Activated CD4-positive, alpha-beta T cell treated with anti-CD3 and anti-CD28 coated beads, Interleukin-10, Interleukin-2, amounts not matched to agents 100 ng/mL and 50 ng/mL, durations not matched to agents 16 hours and 8 hours (primary cell): ENCODE measurements around the gene TMEM129.
A peak's percentile ranks its signal among the peaks of the same experiment; 100 is the strongest.
"Not testable (repeated sequence)": the region's sequence is repeated elsewhere in the genome, so short reads cannot be mapped to it uniquely, and the experiment has no call there.

Experiments
- DNase-seq: peaks from one replicate; pipeline ENCODE4 v3.0.0-alpha.2; 2020

TMEM129 gene

DNA sequence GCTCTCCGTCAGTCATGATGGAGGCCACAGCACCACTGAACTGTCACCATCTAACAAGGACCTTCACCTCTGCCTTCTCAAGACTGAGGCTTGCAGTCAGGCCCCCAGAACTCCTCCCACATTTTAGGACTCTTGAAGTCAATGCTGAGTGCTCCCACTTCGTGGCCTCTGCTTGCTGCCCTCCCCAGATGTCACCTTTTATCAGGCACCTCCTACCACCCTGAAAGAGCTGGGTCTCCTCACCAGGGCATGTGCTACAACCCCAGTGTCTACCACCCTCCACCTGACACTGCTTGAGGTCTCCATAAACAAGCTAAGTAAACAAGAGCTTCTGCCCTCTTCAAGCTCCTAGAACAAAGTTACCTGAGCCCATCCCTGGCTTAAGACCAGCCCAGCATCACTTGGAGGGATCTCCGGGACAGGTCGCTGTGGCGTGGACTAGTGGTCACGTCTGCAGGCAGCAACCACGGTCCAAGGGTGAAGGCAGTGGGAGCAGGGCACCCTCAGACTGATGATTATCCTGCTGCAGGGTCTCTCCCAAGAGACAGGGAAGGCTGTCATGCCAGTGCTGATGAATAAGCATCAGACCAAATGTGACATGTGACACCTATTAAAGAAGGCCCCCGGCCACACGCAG is 29.3 kb downstream of the TMEM129 start:
- no peak for DNase-seq

- no peak for DNase-seq
These were observed 30.4 kb downstream of the TMEM129 start for GRCh38 chr4:1690698-1691097.

GRCh38 chr4:1686440-1687036 is 34.6 kb downstream of the TMEM129 start:
- no peak for DNase-seq

DNA sequence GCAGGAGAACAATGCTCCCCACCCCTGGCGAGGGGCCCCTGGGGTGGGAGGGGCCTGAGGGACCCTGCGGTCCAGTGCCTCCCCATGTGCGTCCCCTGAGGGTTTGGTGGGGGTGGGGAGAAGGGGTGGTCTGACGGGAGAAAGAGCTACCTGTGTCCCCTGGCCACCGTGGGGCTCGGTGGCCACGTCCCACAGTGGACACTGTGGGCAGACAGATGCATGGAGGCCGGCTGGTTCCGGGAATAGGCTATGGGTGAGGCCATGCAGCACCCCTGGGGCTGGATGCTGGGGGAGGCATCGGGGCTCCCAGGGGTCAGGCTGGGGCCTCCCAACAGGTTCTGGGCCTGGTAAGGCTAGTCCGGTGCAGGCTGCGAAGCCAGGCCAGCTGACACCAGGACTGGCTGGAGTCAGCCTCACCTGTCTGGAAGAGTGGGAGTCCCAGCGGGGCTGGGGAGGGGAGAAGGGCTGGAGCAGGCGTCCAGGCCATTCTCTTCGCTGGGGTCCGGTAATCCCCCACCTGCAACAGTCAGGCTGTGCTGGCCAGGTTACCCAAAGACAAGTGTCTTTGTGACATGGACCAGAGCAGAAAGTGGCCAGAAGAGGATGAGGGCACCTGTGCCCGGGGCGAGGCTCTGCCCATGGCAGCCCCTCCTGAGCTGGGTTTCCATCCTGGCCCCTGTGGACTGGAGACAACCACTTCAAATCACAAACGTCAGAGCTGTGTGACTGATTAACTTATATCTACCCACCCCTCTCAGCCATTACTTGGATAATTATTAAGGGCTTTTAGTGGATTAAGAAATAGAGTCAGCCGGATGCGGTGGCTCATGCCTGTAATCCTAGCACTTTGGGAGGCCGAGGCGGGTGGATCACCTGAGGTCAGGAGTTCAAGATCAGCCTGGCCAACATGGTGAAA is 35.6 kb downstream of the TMEM129 start:
- DNase-seq: no peak

DNA sequence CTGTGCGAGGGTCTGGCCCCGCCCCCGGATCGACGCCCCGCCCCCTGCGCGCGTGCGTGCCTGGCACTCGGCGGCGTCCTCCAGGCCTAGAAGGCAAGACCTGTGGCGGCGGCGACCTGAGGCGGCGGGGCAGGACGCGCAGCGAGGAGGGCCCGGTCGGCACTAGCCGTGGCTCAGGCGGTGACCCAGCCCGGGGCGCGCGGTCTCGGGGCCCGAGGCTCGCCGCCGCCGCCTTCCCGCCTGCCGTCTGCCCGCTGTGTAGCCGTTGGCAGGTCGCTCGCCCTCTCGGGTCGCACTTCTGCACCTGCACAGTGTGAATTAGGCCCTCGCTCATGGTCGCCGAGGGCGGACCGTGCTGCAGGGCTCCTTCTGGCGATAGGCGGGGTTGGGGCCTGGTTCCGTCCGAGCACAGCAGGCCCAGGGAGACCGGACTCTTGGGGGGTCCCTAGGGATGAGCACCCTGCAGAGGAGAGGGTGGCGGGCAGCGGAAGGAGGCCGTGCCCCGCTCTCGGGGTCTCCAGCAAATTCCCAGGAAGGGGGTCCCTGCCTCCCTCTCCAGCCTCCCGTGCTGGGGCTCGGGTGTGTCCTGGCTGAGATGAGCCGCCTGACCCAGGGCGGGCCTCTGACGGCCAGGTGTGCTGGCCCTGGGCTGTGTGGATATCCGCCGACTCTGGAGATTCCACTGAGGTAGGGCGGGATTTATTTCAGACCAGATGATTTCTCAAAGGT is 36.5 kb downstream of the TMEM129 start:
- no peak for DNase-seq

- DNase-seq: peak; percentile 96
These were observed 37.2 kb downstream of the TMEM129 start, which contains the start of gene FAM53A for GRCh38 chr4:1683736-1684505. Gene FAM53A, minus strand, starts transcription at chr4:1684313. Its CDS starts 15,572 bp downstream, at chr4:1668741.

DNA sequence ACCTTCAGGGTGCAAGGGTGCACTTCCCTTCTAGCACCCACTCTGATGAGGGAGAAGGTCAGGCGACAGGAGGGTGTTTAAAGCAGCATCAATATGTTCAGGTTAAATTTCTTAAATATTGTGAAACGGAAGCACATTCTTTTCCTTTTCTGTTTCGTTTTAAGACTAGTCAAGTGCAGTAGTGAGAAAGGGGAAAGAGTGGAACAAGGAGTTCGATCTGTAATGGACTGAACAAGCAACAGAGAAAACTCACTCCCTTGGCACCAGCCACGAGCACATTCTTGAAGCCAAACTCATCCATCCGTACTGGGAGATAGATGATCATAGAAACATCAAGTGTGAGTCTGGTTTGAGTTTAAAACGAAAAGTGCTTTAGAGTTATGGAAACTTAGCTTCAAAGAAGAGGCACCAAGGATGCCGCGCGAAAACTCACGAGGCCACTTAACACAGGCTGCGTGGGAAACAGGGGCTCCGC is 37.8 kb downstream of the TMEM129 start:
- no peak for DNase-seq

DNA sequence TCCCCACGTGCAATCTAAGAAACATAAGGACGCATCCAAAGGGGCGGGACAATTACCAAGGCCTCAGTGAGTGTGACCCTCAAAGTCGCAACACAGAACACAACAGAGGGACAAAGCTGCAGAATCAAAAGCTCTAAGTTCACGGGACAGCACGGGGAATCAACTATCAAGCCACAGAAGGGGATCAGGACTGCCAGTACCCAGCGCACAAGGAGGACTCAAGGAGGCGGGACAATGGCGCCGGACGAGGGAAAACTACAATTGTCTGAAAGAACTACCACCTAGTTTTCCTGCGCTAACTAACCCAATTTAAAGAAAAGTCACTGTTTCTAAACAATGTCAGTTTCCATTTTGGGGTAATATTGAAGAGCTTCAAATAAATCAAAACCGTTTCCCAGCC is 38.3 kb downstream of the TMEM129 start:
- no peak for DNase-seq

- DNase-seq: no peak
These were observed 42.9 kb downstream of the TMEM129 start for GRCh38 chr4:1678244-1678643.

GRCh38 chr4:1676605-1677525 is 44.3 kb downstream of the TMEM129 start:
- no peak for DNase-seq

GRCh38 chr4:1675802-1676137 is 45.4 kb downstream of the TMEM129 start:
- no peak for DNase-seq

DNA sequence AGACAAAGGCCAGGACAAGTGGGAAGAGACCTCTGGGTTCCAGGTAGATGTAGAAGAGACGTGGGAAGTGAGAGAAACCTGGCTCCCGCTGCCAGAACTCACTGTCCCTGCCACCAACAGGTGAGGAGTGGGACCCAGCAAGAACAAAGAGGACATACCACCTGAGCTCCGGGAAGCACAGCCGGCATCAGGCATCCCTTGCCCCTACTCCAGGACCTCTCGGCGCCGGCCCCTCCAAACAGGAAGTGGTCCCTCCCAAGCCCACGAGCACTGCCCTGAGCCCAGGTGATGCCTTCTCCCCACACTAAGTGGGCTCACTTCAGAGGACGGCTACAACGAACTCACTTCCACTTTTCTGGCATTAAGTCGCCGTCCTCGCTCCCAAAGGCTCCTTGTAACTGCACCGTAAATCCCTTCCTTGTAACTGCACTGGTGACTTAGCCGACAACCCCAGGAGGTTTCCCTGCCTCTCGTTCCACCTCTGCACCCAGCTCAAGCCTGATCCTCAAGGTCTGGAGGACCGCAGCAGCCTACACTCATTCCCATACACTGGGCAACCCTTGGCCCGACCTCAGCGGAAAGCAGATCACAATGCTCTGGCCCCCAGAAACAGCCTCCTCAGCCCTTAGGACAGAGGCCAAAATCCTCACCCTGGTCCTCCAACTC is 45.9 kb downstream of the TMEM129 start:
- no peak for DNase-seq

DNA sequence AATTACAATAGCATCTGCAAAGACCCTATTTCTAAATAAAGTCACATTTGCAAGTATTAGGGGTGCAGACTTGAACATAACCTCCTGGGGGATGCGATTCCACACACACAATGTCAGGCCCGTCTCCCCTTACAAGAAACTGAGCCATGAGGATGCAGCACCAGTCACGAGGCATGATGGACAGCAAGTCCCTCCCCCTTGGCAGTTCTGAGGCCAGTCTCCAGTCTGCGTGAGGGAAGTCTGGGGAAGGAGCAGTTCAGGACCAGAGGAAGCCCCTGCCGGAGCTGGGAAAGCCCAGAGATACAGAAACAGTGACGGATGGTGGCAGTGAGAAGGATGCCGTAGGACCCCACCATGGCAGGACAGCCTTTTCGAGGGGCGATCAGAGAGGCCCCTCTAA is 46.4 kb downstream of the TMEM129 start:
- no peak for DNase-seq

- no peak for DNase-seq
These were observed 47.5 kb downstream of the TMEM129 start for GRCh38 chr4:1673671-1674070.

DNA sequence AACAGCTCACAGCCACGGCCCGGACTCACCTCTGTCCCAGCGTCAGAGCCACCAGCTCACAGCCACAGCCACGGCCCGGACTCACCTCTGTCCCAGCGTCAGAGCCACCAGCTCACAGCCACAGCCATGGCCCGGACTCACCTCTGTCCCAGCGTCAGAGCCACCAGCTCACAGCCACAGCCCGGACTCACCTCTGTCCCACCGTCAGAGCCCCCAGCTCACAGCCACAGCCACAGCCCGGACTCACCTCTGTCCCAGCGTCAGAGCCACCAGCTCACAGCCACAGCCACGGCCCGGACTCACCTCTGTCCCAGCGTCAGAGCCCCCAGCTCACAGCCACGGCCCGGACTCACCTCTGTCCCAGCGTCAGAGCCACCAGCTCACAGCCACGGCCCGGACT is 50.1 kb downstream of the TMEM129 start:
- DNase-seq: not testable (repeated sequence)

DNA sequence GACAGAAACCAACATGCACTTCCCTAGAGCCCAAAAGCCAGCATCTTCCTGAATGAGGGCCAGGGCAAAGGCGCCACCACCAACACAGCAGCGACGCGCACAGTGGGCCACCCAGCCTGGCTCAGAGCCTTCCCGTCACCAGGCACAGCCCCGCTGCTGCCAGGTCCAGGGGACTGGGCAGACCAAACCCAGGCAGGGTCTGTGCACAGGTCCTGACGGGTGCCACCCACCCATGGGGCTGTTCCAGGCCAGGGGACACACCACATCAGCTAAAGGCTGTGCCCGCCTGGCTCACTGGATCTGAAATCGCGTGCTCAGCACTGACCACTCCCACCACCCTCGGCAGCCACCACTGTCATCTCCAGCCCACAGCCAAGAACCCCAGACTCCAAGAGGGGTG is 50.8 kb downstream of the TMEM129 start:
- DNase-seq: no peak

GRCh38 chr4:1669850-1670249 is 51.3 kb downstream of the TMEM129 start:
- DNase-seq: no peak

- no peak for DNase-seq
These were observed 51.9 kb downstream of the TMEM129 start for GRCh38 chr4:1669270-1669669.

GRCh38 chr4:1668488-1668840 is 52.7 kb downstream of the TMEM129 start:
- no peak for DNase-seq

GRCh38 chr4:1667273-1667672 is 53.9 kb downstream of the TMEM129 start:
- DNase-seq: no peak

DNA sequence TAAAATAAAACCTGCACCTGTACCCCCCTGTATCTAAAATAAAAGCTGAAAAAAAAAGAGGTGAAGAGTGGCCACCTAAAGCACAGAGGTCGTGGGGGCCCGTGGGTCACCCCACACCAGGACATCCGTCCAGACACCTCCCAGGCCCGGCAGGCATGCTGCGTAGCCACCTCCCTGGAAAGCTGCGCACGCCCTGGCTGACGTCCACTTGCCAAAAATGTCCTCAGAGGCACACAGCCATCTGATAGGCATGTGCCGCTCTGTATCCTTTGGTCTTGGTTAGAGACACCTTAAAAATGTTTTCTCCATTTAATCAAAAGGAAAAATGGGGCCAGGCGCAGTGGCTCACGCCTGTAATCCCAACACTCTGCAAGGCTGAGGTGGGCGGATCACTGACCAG is 54.7 kb downstream of the TMEM129 start:
- no peak for DNase-seq
